Hepatocyte (in vitro differentiated cells): Measurements from ENCODE around the gene CYGB. TPM values are rescaled to one million over a fixed set of nuclear protein-coding genes. Genes with fewer than 3 reads are reported as not detected.

Source experiments
- DNase-seq: peaks from one replicate; pipeline ENCODE4 v3.0.0-alpha.2; 2016; ENCODE audit warnings: low spot score
- H2AFZ ChIP-seq: fragments of 200-600 bp; sonication (generic); 2 replicates; pipeline ENCODE4 v1.6.0; 2016; ENCODE audit warnings: antibody characterized with exemption, mild to moderate bottlenecking
- H3K27ac ChIP-seq: fragments of 200-600 bp; sonication (generic); 2 replicates; pipeline ENCODE4 v1.5.1; 2016; ENCODE audit warnings: mild to moderate bottlenecking
- H3K27me3 ChIP-seq: fragments of 200-600 bp; sonication (generic); 2 replicates; pipeline ENCODE4 v1.6.1; 2016
- H3K36me3 ChIP-seq: fragments of 200-600 bp; sonication (generic); replicated peaks from 2 replicates; pipeline ENCODE4 v1.5.1; 2016; ENCODE audit warnings: low read depth; ENCODE audit not compliant: insufficient read depth
- H3K4me1 ChIP-seq: fragments of 200-600 bp; sonication (generic); 2 replicates; pipeline ENCODE4 v1.5.1; 2016; ENCODE audit warnings: mild to moderate bottlenecking, moderate library complexity; ENCODE audit not compliant: insufficient read depth
- H3K4me2 ChIP-seq: fragments of 200-600 bp; sonication (generic); 2 replicates; pipeline ENCODE4 v1.6.0; 2016
- H3K4me3 ChIP-seq: fragments of 200-600 bp; sonication (generic); 2 replicates; pipeline ENCODE4 v1.5.1; 2016; ENCODE audit warnings: mild to moderate bottlenecking
- H3K79me2 ChIP-seq: fragments of 200-600 bp; sonication (generic); 2 replicates; pipeline ENCODE4 v1.6.0; 2017; ENCODE audit warnings: mild to moderate bottlenecking
- H3K9me2 ChIP-seq: fragments of 200-600 bp; sonication (generic); replicated peaks from 2 replicates; pipeline ENCODE4 v1.6.0; 2017; ENCODE audit warnings: mild to moderate bottlenecking; ENCODE audit not compliant: insufficient read depth
- H3K9me3 ChIP-seq: fragments of 200-600 bp; sonication (generic); 2 replicates; pipeline ENCODE4 v1.5.1; 2016; ENCODE audit warnings: low read depth, mild to moderate bottlenecking
- H4K20me1 ChIP-seq: fragments of 200-600 bp; sonication (generic); 2 replicates; pipeline ENCODE4 v1.6.0; 2016; ENCODE audit warnings: mild to moderate bottlenecking; ENCODE audit not compliant: insufficient read depth, poor library complexity, severe bottlenecking
- CTCF ChIP-seq: fragments of 200-600 bp; sonication (generic); IDR thresholded peaks from 2 replicates; pipeline ENCODE4 v1.5.1; 2016; ENCODE audit warnings: antibody characterized with exemption, mild to moderate bottlenecking; ENCODE audit not compliant: poor library complexity
- EZH2 ChIP-seq: fragments of 200-600 bp; sonication (generic); IDR thresholded peaks from 2 replicates; pipeline ENCODE4 v1.6.1; 2016; ENCODE audit warnings: antibody characterized with exemption, mild to moderate bottlenecking, borderline replicate concordance
- EZH2phosphoT487 ChIP-seq: fragments of 200-600 bp; sonication (generic); IDR thresholded peaks from one replicate; pipeline ENCODE4 v1.6.1; 2018; ENCODE audit warnings: antibody characterized with exemption, mild to moderate bottlenecking, low read depth, moderate library complexity; ENCODE audit not compliant: unreplicated experiment, severe bottlenecking
- WGBS: methylation state at CpG from one replicate; pipeline ENCODE4 v1.1.6; 2016; ENCODE audit warnings: low lambda C conversion rate; ENCODE audit errors: missing lambda C conversion rate; 5-methylcytosine and 5-hydroxymethylcytosine counted together
- polyA plus RNA-seq: library from polyadenylated mRNA; unstranded; fragments of >200 nt; fragmentation: Nextera tagmentation; extraction: Ambion mirVana; gene quantifications from 2 replicates; pipeline ENCODE4 v1.2.1, GENCODE V29; 2016
- total RNA-seq: library from RNA; depleted of rRNA; stranded (reverse); fragments of >200 nt; gene quantifications from 2 replicates; pipeline ENCODE4 v1.2.3, GENCODE V29; 2014

CYGB gene
- total and polyA plus RNA-seq, 2 experiments from 2014 or later: 7.8 to 13.8 TPM

- DNase-seq: no peak
- Histone ChIP-seq H3K4me2 (no peak overlapping the region), H4K20me1 (no peaks in the 10 kb centered on the region), H3K4me1 (peaks cover 59% of the 10 kb centered on the region), H3K27me3 (peaks cover 12% of the 10 kb centered on the region), H2AFZ (no peak overlapping the region), H3K9me2 (no peaks in the 10 kb centered on the region), H3K9me3 (no peaks in the 10 kb centered on the region), H3K79me2 (no peaks in the 10 kb centered on the region), H3K36me3 (no peaks in the 10 kb centered on the region), H3K27ac (no peak overlapping the region), H3K4me3 (no peak overlapping the region)
- WGBS: 76% methylated on average over 8 of the region's 8 CpGs
- TF ChIP-seq EZH2 (no peak), CTCF (no peak), EZH2phosphoT487 (no peak)
Measured at GRCh38 chr17:76532072-76532651, 5.3 kb downstream of the CYGB start.

- Histone ChIP-seq H4K20me1 (no peaks in the 10 kb centered on the region), H3K9me3 (no peaks in the 10 kb centered on the region), H2AFZ (no peak overlapping the region), H3K27ac (no peak overlapping the region), H3K4me3 (no peak overlapping the region), H3K36me3 (no peaks in the 10 kb centered on the region), H3K27me3 (peaks cover 6% of the 10 kb centered on the region), H3K9me2 (no peaks in the 10 kb centered on the region), H3K79me2 (no peaks in the 10 kb centered on the region), H3K4me1 (peaks cover 58% of the 10 kb centered on the region), H3K4me2 (no peak overlapping the region)
- WGBS: 91% methylated on average over 18 of the region's 18 CpGs
- TF ChIP-seq CTCF: no peak
- no peak for TF ChIP-seq EZH2
- TF ChIP-seq EZH2phosphoT487: no peak
- no peak for DNase-seq
Measured at GRCh38 chr17:76531486-76532038, 5.9 kb downstream of the CYGB start.

- DNase-seq: no peak
- WGBS: 91% methylated on average over 31 of the region's 32 CpGs
- no peak for TF ChIP-seq EZH2phosphoT487
- no peak for TF ChIP-seq CTCF
- no peak for TF ChIP-seq EZH2
- Histone ChIP-seq H3K4me3 (no peak overlapping the region), H3K27ac (peak overlapping the region; percentile 98), H3K36me3 (no peaks in the 10 kb centered on the region), H3K4me2 (no peak overlapping the region), H4K20me1 (no peaks in the 10 kb centered on the region), H3K79me2 (no peaks in the 10 kb centered on the region), H3K9me2 (no peaks in the 10 kb centered on the region), H3K9me3 (no peaks in the 10 kb centered on the region), H3K27me3 (no peaks in the 10 kb centered on the region), H2AFZ (no peak overlapping the region), H3K4me1 (peaks cover 58% of the 10 kb centered on the region)
Measured at GRCh38 chr17:76530811-76531485, 6.6 kb downstream of the CYGB start.
